Activated naive CD4-positive, alpha-beta T cell treated with anti-CD3 and anti-CD28 coated beads, Interleukin-2, amount 50 U/mL, for 72 hours (primary cell): Measurements from ENCODE around the gene DNLZ. TPM values are rescaled to one million over a fixed set of nuclear protein-coding genes. Genes with fewer than 3 reads are reported as not detected.
A peak's percentile ranks its signal among the peaks of the same experiment; 100 is the strongest.

Source experiments
- ATAC-seq, 2 donors: fragments of 150-1000 bp; cut with Tn5 transposase; 2 replicates each; pipeline ENCODE4 v1.10.0; 2021; ENCODE audit warnings: mild to moderate bottlenecking in 2 of 2, moderate library complexity in 2 of 2
- DNase-seq, 2 donors: peaks; one replicate each; pipeline ENCODE4 v3.0.0; 2021 to 2022; ENCODE audit warnings: low spot score in 2 of 2
- H3K27ac Mint-ChIP-seq, 2 donors: one replicate each; pipeline ENCODE4 v1.8.0; 2022; ENCODE audit warnings: mild to moderate bottlenecking in 2 of 2, mixed read lengths in 2 of 2
- H3K36me3 Mint-ChIP-seq, 2 donors: one replicate each; pipeline ENCODE4 v1.8.0; 2022; ENCODE audit warnings: mixed read lengths in 2 of 2
- H3K9me3 Mint-ChIP-seq, 2 donors: one replicate each; pipeline ENCODE4 v1.8.0; 2022; ENCODE audit warnings: mixed read lengths in 2 of 2
- total RNA-seq, 2 donors: library from RNA; stranded (reverse); gene quantifications; one replicate each; pipeline ENCODE4 v1.2.3, GENCODE V29; 2022

DNLZ gene
- total RNA-seq, 2 donors from 2014 or later, result 10.6 to 15.6 TPM

DNA sequence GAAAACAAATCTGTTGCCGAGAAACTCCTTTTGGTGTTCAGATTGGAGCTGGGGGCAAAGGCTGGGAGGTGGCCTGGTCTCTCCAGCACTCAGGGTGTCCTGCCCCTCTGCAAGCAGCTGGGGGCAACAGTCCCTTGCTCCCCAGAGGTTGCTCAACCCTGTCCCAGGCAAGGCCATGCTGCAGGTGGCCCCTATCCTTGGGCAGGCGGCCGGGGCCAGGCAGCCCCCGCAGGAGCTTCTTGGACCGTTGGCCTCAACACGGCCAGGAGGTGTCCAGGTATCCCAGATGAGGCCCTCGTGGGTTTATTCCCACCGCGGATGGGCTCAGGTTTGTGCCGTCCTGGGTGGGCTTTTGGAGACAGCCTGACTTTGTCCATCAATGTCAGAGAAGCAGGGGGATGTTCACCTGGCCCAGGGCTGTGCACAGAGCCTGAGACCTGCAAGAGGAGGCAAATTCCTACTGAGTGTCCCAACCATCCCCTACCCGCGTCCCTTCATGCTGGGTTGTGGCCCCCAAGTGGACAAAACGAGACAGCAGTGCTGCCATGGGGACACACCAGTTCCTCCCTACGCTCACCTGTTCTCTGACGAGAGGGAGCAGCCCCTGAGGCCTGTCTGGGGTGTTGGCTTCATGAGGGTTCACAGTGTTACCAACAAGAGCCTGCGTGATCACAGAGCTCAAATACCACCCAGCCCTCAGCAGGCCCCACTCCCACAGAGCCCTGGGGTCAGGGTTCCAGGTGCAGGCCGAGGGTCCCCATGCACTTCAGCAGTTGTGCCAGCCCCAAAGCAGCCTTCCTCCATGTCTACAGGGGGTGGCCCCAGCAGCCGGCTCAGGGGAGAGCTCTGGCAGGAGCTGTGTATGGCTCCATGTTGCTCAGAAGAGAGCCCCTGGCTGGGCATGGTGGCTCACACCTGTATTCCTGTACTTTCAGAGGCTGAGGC lies 50.2 kb downstream of the DNLZ start:
- ATAC-seq, result no peak
- H3K36me3 Mint-ChIP-seq, result peaks cover 10 to 22% of the 10 kb centered on the region in 2 donors

DNA sequence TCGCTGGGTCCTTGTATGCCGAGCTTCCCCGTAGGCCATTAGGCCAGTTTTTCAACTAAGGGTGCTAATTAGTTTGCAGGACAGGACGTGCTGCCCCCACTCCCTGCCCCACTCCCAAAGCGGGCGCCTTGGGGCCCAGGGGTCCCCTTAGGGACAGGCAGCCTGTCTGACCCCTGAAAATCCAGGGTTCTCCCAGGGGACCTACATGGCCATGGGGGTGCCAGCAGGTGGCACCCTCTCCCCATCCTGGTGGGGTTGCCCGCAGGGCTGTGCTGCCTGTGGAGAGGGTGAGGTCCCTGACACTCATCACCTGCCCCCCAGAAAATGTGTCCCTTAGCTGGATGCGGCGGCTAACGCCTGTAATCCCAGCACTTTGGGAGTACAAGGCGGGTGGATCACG lies 51.1 kb downstream of the DNLZ start:
- Mint-ChIP-seq H3K36me3 (peaks cover 10 to 22% of the 10 kb centered on the region in 2 donors), H3K27ac (no peak overlapping the region), H3K9me3 (peaks cover 14 to 15% of the 10 kb centered on the region in 2 donors)
- peak; percentile 75 to 89 for ATAC-seq
- peak in 1 of 2 donors; percentile 55 for DNase-seq

More for the DNA sequence above, 50.2 kb downstream of the DNLZ start:
- DNase-seq, result no peak
- peaks cover 14 to 15% of the 10 kb centered on the region in 2 donors for H3K9me3 Mint-ChIP-seq
- H3K27ac Mint-ChIP-seq, result no peak overlapping the region

DNA sequence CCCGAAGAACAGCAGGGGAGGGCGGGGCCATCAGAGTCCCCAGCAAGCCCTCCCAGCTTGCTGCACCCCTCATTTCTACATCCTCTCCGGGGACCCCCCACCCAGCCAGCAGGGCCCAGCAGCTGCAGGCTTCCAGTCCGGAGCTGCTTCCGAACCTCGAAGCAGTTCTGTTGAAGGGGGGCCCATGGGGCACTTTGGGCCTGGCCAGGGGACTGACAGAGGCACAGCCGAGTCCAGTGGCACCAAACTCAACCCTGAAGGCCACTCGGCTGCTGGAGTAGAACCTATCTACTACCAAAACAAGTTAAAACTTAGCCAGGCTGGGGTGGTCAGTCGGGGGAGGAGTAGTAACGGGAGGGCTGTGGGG lies 51.6 kb downstream of the DNLZ start:
- Mint-ChIP-seq H3K9me3 (peaks cover 14 to 15% of the 10 kb centered on the region in 2 donors), H3K27ac (no peak overlapping the region), H3K36me3 (peaks cover 10 to 22% of the 10 kb centered on the region in 2 donors)
- ATAC-seq (no peak), DNase-seq (no peak)

DNA sequence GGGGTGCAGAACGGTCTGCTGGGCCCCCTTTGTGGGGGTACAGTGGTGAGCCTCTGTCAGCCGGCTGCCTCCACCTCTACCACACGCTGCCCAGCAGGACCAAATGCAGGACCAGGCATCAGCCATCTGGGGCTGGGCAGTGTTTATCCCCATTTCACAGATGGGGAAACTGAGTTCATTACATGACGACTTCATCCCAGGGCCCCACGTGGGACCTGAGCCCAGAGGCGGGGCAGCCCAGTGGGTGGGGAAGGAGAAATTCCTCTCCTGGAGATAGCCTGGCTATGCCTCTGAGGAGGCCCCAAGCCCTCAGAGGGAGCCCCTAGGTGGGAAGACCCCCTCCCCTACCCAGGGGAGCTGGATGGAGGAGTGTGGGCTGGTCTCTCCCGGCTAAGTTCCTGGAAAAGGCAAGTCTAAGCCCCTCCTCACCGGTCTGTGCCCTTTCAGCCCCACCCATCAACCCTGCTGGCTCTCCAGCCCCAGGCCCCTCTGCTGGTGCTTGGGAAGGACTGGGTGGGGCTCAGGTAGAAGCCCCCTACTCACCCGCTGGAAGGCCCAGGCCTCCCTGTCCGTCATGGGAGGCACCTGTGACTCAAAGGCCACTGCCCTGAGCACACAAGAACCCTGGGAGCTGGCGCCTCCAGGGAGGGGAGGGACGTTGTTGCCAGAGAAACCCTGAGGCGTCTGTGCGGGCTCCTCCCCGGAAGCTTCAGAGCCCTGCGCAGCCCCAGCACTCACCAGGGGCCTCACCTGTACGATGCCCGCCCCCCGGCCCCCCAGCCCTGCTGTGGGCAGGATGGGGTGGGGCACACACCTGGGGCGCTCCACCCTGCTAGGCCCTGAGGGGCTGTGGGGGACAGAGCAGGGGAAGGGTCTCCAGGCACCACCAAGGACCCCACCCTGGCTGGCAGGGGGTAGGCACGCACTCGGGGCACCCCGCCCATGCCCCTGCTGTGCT lies 52.2 kb downstream of the DNLZ start:
- ATAC-seq (peak in 1 of 2 donors; percentile 37), DNase-seq (no peak)
- Mint-ChIP-seq H3K9me3 (peaks cover 12 to 13% of the 10 kb centered on the region in 2 donors), H3K36me3 (peaks cover 10 to 21% of the 10 kb centered on the region in 2 donors), H3K27ac (no peak overlapping the region)

DNA sequence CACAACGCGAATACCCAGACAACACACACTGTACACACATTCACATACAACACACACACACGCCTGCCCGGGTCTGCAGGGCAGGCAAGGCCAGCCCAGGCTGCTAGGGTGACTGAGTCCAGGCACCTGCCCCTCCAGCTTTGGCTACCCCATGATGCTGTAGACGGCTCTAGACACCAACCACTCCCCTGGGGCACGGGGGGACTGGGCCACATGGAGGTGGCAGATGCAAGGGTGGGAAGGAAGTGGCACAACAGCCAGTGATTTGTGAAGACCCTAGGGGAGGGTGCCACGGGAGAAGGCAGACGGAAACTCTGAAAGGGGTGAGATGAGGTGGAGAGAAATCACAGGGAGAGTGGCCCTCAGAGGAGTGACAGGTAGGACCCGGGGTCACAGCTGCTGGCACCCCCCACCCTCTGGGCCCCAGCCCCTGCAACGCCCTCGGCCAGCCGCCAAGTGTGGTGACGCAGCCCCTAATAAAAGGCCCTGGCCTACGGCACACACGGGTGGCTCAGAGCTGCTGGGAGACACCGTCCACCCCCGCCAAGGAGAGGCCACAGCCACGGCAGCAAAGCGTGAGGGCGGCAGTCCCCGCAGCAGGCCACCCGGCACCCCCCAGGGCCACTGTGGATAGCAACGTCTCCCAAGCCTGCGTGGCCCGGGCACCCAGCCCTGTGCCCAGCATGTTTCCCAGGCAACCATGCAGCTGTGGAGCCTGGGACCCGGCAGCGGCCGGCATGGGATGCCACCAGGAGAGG lies 53.1 kb downstream of the DNLZ start:
- peaks cover 5 to 9% of the 10 kb centered on the region in 2 donors for H3K9me3 Mint-ChIP-seq
- no peak for ATAC-seq
- H3K36me3 Mint-ChIP-seq, result peaks cover 9 to 12% of the 10 kb centered on the region in 2 donors
- H3K27ac Mint-ChIP-seq, result no peak overlapping the region
- DNase-seq, result no peak

DNA sequence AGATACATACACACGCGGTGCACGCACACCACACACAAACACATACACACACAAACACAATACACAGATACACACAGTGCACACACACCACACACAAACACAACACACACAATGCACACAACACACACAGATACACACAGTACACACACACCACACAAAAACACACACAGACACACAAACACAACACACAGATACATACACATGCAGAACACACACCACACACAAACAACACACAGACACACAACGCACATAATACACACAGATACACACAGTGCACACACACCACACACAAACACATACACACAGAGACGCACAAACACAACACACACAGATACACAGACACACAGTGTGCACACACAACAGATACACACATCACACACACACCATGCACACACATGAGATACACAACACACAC lies 53.7 kb downstream of the DNLZ start:
- no peak for ATAC-seq
- H3K27ac Mint-ChIP-seq, result no peak overlapping the region
- no peak for DNase-seq
- peaks cover 0 to 3% of the 10 kb centered on the region in 2 donors for H3K9me3 Mint-ChIP-seq
- H3K36me3 Mint-ChIP-seq, result peaks cover 3 to 6% of the 10 kb centered on the region in 2 donors

Other genes starting within 250 kb of the DNLZ start
- 10 to 100 TPM; 13.3 to 26.2 TPM for gene TMEM250, start 244.9 kb downstream of the DNLZ start, total RNA-seq
- under 1 TPM; 0.08 to 0.11 TPM for gene LHX3, start 158.6 kb downstream of the DNLZ start, total RNA-seq
- 10 to 100 TPM; 24.1 to 26.2 TPM for gene QSOX2, start 117.9 kb downstream of the DNLZ start, total RNA-seq
- under 1 TPM in 1 of 2 donors, not detected in 1; 0.02 TPM for gene CCDC187, start 59.6 kb downstream of the DNLZ start, total RNA-seq
- 10 to 100 TPM in 1 of 2 donors, 1 to 10 TPM in 1; 8.5 to 12.3 TPM for gene GPSM1, start 36.2 kb downstream of the DNLZ start, total RNA-seq
- gene CARD9, start 9.9 kb upstream of the DNLZ start, total RNA-seq, result 1 to 10 TPM; 1.3 to 1.7 TPM
- gene SNAPC4, start 36.4 kb upstream of the DNLZ start, total RNA-seq, result 10 to 100 TPM; 12.5 to 16.7 TPM
- 10 to 100 TPM; 52.2 to 75.4 TPM for gene ENTR1, start 46.9 kb upstream of the DNLZ start, total RNA-seq
- gene PMPCA, start 46.9 kb upstream of the DNLZ start, total RNA-seq, result 100 to 1,000 TPM in 1 of 2 donors, 10 to 100 TPM in 1; 94.1 to 110 TPM
- 10 to 100 TPM; 14.4 to 16.0 TPM for gene INPP5E, start 76.1 kb upstream of the DNLZ start, total RNA-seq
- gene SEC16A, start 119.3 kb upstream of the DNLZ start, total RNA-seq, result 10 to 100 TPM; 56.6 to 79.5 TPM
- gene NOTCH1, start 182.3 kb upstream of the DNLZ start, total RNA-seq, result 10 to 100 TPM; 76.4 to 85.5 TPM